Measurements from ENCODE around the gene IMPDH1. TPM values are rescaled to one million over a fixed set of nuclear protein-coding genes. Genes with fewer than 3 reads are reported as not detected.

IMPDH1 gene
- total and polyA plus RNA-seq, 12 donors: 9.3 to 32.8 (median 17.1) TPM

GRCh38 chr7:128351296-128352152 is 58.3 kb downstream of the IMPDH1 start:
- Histone ChIP-seq H3K36me3 (no peaks in the 10 kb centered on the region), H3K9me3 (no peaks in the 10 kb centered on the region), H3K27me3 (peaks cover 0 to 47% (median 31%) of the 10 kb centered on the region in 7 donors), H3K4me1 (peaks cover 0 to 17% (median 10%) of the 10 kb centered on the region in 9 donors), H3K27ac (no peak overlapping the region), H3K4me3 (peak overlapping the region in 9 of 10 donors; percentile 21 to 48 (median 33))
- TF ChIP-seq, protein P1, sequence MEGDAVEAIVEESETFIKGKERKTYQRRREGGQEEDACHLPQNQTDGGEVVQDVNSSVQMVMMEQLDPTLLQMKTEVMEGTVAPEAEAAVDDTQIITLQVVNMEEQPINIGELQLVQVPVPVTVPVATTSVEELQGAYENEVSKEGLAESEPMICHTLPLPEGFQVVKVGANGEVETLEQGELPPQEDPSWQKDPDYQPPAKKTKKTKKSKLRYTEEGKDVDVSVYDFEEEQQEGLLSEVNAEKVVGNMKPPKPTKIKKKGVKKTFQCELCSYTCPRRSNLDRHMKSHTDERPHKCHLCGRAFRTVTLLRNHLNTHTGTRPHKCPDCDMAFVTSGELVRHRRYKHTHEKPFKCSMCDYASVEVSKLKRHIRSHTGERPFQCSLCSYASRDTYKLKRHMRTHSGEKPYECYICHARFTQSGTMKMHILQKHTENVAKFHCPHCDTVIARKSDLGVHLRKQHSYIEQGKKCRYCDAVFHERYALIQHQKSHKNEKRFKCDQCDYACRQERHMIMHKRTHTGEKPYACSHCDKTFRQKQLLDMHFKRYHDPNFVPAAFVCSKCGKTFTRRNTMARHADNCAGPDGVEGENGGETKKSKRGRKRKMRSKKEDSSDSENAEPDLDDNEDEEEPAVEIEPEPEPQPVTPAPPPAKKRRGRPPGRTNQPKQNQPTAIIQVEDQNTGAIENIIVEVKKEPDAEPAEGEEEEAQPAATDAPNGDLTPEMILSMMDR (IDR thresholded peaks at IDR 0.05): no peak
- DNase-seq (peak in 1 of 2 donors; percentile 33), ATAC-seq (peak in 5 of 8 donors; percentile 10 to 38 (median 23))
- intact Hi-C loops (cut with DNase I): loop anchor here in 2 of 10 donors (1.0 kb wide), 1 partner anchor 36 kb away; no protein-coding TSS in a partner anchor
- WGBS, 2 donors: 9 to 11% methylated on average over 69 to 97 of the region's 97 CpGs

- peak in 5 of 8 donors; percentile 2 to 19 (median 10) for ATAC-seq
- peak in 1 of 2 donors; percentile 38 for DNase-seq
- Histone ChIP-seq H3K27ac (no peak overlapping the region), H3K9me3 (no peaks in the 10 kb centered on the region), H3K36me3 (no peaks in the 10 kb centered on the region), H3K27me3 (peaks cover 0 to 47% (median 31%) of the 10 kb centered on the region in 7 donors), H3K4me3 (peak overlapping the region in 6 of 10 donors; percentile 21 to 48 (median 34)), H3K4me1 (peaks cover 0 to 14% (median 7%) of the 10 kb centered on the region in 9 donors)
- 55 to 56% methylated on average over 26 to 35 of the region's 35 CpGs for WGBS, 2 donors
- TF ChIP-seq, protein P1 (IDR thresholded peaks at IDR 0.05): no peak
- intact Hi-C loops (cut with DNase I): loop anchor here in 1 of 10 donors (1.0 kb wide), 1 partner anchor 38 kb away; no protein-coding TSS in a partner anchor
These were observed 59.0 kb downstream of the IMPDH1 start for GRCh38 chr7:128350708-128351295.

DNA sequence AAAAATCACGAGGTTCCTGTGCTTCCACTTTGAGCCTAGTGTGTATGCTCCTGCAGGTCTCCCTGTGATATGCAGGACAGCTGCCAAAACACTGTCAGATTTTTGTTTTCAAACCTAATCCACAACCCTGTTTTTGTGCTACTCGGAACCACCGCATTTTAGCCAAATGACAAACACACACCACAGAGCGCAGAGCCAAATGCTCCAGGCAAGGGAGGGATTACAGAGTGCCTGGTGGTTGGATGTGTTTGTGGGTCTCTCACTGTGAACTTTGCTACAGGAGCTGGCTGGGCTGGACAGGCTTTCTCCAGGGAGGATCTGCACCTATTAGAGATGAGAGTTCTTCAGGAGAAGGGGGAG is 60.3 kb downstream of the IMPDH1 start:
- intact Hi-C loops (cut with DNase I): loop anchor here in 3 of 10 donors (2.0 to 5.0 kb wide), 2 partner anchors 37 to 38 kb away; no protein-coding TSS in a partner anchor
- DNase-seq (no peak), ATAC-seq (no peak)

More for the DNA sequence above, 60.3 kb downstream of the IMPDH1 start:
- H3K27ac ChIP-seq: no peak overlapping the region
- no peaks in the 10 kb centered on the region for H3K36me3 ChIP-seq
- H3K4me1 ChIP-seq: peaks cover 0 to 14% (median 7%) of the 10 kb centered on the region in 9 donors
- no peak overlapping the region for H3K4me3 ChIP-seq
- peaks cover 0 to 47% (median 31%) of the 10 kb centered on the region in 7 donors for H3K27me3 ChIP-seq
- 41 to 46% methylated on average over 4 of the region's 4 CpGs for WGBS, 2 donors
- no peaks in the 10 kb centered on the region for H3K9me3 ChIP-seq
- TF ChIP-seq, protein P1 (IDR thresholded peaks at IDR 0.05): no peak
